Kidney epithelial cell (primary cell): ENCODE results near the gene PCDHB2. TPM values are rescaled to one million over a fixed set of nuclear protein-coding genes. Genes with fewer than 3 reads are reported as not detected.
"Not testable (repeated sequence)": the region's sequence is repeated elsewhere in the genome, so short reads cannot be mapped to it uniquely, and the experiment has no call there.

Experiments used
- DNase-seq: peaks from one replicate; pipeline ENCODE4 v3.0.0-alpha.2; 2010; ENCODE audit warnings: low read depth
- H3K27me3 ChIP-seq: 2 replicates; pipeline ENCODE4 v1.6.0; 2011; ENCODE audit warnings: low read length; ENCODE audit not compliant: control insufficient read depth, insufficient read depth
- H3K36me3 ChIP-seq: 2 replicates; pipeline ENCODE4 v1.5.1; 2011; ENCODE audit warnings: low read length; ENCODE audit not compliant: control insufficient read depth, insufficient read depth
- H3K4me3 ChIP-seq: 2 replicates; pipeline ENCODE4 v1.5.1; 2011; ENCODE audit warnings: low read depth, mild to moderate bottlenecking, control low read depth, low read length
- CTCF ChIP-seq: IDR thresholded peaks from 2 replicates; pipeline ENCODE4 v1.5.1; 2011; ENCODE audit warnings: mild to moderate bottlenecking, moderate library complexity, low read length, control low read depth, inconsistent platforms; ENCODE audit not compliant: insufficient read depth, poor library complexity, severe bottlenecking
- total RNA-seq: library from RNA; depleted of rRNA; stranded (reverse); fragments of >200 nt; gene quantifications from 2 replicates; pipeline ENCODE4 v1.2.3, GENCODE V29; 2015

The PCDHB2 gene
- total RNA-seq, 1 donor from 2014 or later, result 5.7 TPM

- H3K27me3 ChIP-seq, result no peaks in the 10 kb centered on the region
- peak; percentile 5 for DNase-seq
These were observed 9.9 kb upstream of the PCDHB2 start for GRCh38 chr5:141084487-141084989.

DNA sequence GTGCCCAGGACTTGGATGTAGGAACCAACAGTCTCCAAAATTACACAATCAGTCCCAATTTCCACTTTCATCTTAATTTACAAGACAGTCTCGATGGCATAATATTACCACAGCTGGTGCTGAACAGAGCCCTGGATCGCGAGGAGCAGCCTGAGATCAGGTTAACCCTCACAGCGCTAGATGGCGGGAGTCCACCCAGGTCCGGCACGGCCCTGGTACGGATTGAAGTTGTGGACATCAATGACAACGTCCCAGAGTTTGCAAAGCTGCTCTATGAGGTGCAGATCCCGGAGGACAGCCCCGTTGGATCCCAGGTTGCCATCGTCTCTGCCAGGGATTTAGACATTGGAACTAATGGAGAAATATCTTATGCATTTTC lies 837 bp downstream of the PCDHB2 start:
- H3K4me3 ChIP-seq, result no peak overlapping the region

More at GRCh38 chr5:141084487-141084989, 9.9 kb upstream of the PCDHB2 start:
- peak overlapping the region; percentile 25 for H3K4me3 ChIP-seq
- TF ChIP-seq CTCF, result peak; percentile 26
- H3K36me3 ChIP-seq, result no peaks in the 10 kb centered on the region

DNA sequence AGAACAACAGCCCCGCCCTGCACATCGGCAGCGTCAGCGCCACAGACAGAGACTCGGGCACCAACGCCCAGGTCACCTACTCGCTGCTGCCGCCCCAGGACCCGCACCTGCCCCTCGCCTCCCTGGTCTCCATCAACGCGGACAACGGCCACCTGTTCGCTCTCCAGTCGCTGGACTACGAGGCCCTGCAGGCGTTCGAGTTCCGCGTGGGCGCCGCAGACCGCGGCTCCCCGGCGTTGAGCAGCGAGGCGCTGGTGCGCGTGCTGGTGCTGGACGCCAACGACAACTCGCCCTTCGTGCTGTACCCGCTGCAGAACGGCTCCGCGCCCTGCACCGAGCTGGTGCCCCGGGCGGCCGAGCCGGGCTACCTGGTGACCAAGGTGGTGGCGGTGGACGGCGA lies 1.8 kb downstream of the PCDHB2 start:
- not testable (repeated sequence) for DNase-seq, H3K4me3 ChIP-seq, H3K36me3 ChIP-seq, H3K27me3 ChIP-seq

More for the DNA sequence above, 837 bp downstream of the PCDHB2 start:
- H3K27me3 ChIP-seq, result no peaks in the 10 kb centered on the region
- no peak for TF ChIP-seq CTCF
- H3K36me3 ChIP-seq, result no peaks in the 10 kb centered on the region
- no peak for DNase-seq

DNA sequence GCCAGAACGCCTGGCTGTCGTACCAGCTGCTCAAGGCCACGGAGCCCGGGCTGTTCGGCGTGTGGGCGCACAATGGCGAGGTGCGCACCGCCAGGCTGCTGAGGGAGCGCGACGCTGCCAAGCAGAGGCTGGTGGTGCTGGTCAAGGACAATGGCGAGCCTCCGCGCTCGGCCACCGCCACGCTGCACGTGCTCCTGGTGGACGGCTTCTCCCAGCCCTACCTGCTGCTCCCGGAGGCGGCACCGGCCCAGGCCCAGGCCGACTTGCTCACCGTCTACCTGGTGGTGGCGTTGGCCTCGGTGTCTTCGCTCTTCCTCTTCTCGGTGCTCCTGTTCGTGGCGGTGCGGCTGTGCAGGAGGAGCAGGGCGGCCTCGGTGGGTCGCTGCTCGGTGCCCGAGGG lies 2.2 kb downstream of the PCDHB2 start:
- not testable (repeated sequence) for H3K36me3 ChIP-seq, H3K4me3 ChIP-seq, H3K27me3 ChIP-seq, DNase-seq

DNA sequence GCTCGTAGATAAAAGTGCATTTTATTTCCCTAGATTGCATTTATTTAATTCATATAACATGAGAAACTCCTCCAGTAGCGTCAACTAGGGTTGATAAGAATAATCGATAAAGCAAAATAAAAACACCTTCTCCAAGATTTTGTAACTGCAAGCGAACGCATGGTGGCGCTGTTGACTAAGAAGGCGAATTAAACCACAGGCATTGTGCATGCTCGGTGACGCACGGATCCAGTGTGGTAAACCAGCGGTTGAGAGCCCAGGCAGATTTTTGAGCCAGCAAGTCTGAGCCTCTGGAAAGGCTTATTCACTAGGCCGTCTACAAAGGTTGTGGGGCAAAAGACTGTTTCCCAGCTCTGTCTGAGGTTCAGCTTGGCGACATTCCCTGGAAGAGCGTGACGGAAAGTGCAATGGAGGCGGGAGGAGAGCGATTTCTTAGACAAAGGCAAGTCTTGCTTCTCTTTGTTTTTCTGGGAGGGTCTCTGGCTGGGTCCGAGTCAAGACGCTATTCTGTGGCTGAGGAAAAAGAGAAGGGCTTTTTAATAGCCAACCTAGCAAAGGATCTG lies 5.9 kb downstream of the PCDHB2 start, which contains the start of gene PCDHB3:
PCDHB3 (plus strand) TSS at position 231 of the 563 bp plus-strand sequence; CDS start at position 408, 177 bp downstream.
- DNase-seq, result no peak
- H3K27me3 ChIP-seq, result no peaks in the 10 kb centered on the region
- TF ChIP-seq CTCF, result peak; percentile 13
- no peaks in the 10 kb centered on the region for H3K36me3 ChIP-seq
- no peak within 1 kb of the TSS for H3K4me3 ChIP-seq

- TF ChIP-seq CTCF, result no peak
- no peaks in the 10 kb centered on the region for H3K36me3 ChIP-seq
- no peak for DNase-seq
- H3K27me3 ChIP-seq, result no peaks in the 10 kb centered on the region
- H3K4me3 ChIP-seq, result no peak overlapping the region
These were observed 6.6 kb downstream of the PCDHB2 start for GRCh38 chr5:141101059-141101458.

DNA sequence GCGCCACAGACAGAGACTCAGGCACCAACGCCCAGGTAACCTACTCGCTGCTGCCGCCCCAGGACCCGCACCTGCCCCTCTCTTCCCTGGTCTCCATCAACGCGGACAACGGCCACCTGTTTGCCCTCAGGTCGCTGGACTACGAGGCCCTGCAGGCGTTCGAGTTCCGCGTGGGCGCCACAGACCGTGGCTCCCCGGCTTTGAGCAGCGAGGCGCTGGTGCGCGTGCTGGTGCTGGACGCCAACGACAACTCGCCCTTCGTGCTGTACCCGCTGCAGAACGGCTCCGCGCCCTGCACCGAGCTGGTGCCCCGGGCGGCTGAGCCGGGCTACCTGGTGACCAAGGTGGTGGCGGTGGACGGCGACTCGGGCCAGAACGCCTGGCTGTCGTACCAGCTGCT lies 7.7 kb downstream of the PCDHB2 start:
- H3K4me3 ChIP-seq, H3K36me3 ChIP-seq, DNase-seq, H3K27me3 ChIP-seq: not testable (repeated sequence)

GRCh38 chr5:141102471-141102870 lies 8.1 kb downstream of the PCDHB2 start:
- not testable (repeated sequence) for H3K27me3 ChIP-seq, DNase-seq, H3K4me3 ChIP-seq, H3K36me3 ChIP-seq
